Kasumi-1 (cell line): ENCODE results near the gene NCOR2.

Experiments used
- DNase-seq, 2 experiments: peaks; one replicate each; lab custom pipeline; 2025; lab: John Stamatoyannopoulos, UW

Gene NCOR2

GRCh38 chr12:124559182-124560017 is 8.0 kb downstream of the NCOR2 start:
- no peak for DNase-seq

- no peak for DNase-seq
Measured at GRCh38 chr12:124558313-124558712, 9.1 kb downstream of the NCOR2 start.

- no peak for DNase-seq
Measured at GRCh38 chr12:124557518-124558223, 9.7 kb downstream of the NCOR2 start.

GRCh38 chr12:124556896-124557501 is 10.4 kb downstream of the NCOR2 start:
- no peak for DNase-seq

GRCh38 chr12:124556074-124556466 is 11.3 kb downstream of the NCOR2 start:
- DNase-seq = no peak

- DNase-seq = no peak
Measured at GRCh38 chr12:124555168-124556073, 12.0 kb downstream of the NCOR2 start.

GRCh38 chr12:124554429-124555029 is 12.9 kb downstream of the NCOR2 start:
- DNase-seq = peak; percentile 9 to 10

GRCh38 chr12:124553862-124554428 is 13.5 kb downstream of the NCOR2 start:
- no peak for DNase-seq

- peak; percentile 86 to 87 for DNase-seq
Measured at GRCh38 chr12:124551268-124552144, 15.9 kb downstream of the NCOR2 start.

GRCh38 chr12:124550123-124551089 is 17.0 kb downstream of the NCOR2 start:
- DNase-seq = peak; percentile 79 to 80

GRCh38 chr12:124549629-124550028 is 17.8 kb downstream of the NCOR2 start:
- DNase-seq = no peak

GRCh38 chr12:124548854-124549378 is 18.5 kb downstream of the NCOR2 start:
- DNase-seq = no peak

- no peak for DNase-seq
Measured at GRCh38 chr12:124547626-124548025, 19.8 kb downstream of the NCOR2 start.

GRCh38 chr12:124545508-124546418 is 21.6 kb downstream of the NCOR2 start:
- DNase-seq = no peak

- DNase-seq = no peak
Measured at GRCh38 chr12:124544983-124545382, 22.4 kb downstream of the NCOR2 start.

- no peak for DNase-seq
Measured at GRCh38 chr12:124544311-124544970, 23.0 kb downstream of the NCOR2 start.
